Stimulated activated CD8-positive, alpha-beta memory T cell treated with anti-CD3 and anti-CD28 coated beads, Interleukin-12 subunit alpha, Interleukin-12 subunit beta, amount 100 ng/mL, for 4 hours (primary cell): ENCODE measurements around the gene MPND.
A peak's percentile ranks its signal among the peaks of the same experiment; 100 is the strongest.
"Not testable (repeated sequence)": the region's sequence is repeated elsewhere in the genome, so short reads cannot be mapped to it uniquely, and the experiment has no call there.

ENCODE experiments used
- DNase-seq: peaks from one replicate; pipeline ENCODE4 v3.0.0-alpha.2; 2020; ENCODE audit warnings: low read depth

The MPND gene

GRCh38 chr19:4347521-4347920 lies 4.2 kb downstream of the MPND start:
- no peak for DNase-seq

- DNase-seq: not testable (repeated sequence)
Measured at GRCh38 chr19:4349225-4349624, 5.9 kb downstream of the MPND start.

- DNase-seq: no peak
Measured at GRCh38 chr19:4350111-4350510, 6.7 kb downstream of the MPND start.

GRCh38 chr19:4350726-4351125 lies 7.4 kb downstream of the MPND start:
- no peak for DNase-seq

- DNase-seq: peak; percentile 27
Measured at GRCh38 chr19:4352701-4353121, 9.3 kb downstream of the MPND start.

- no peak for DNase-seq
Measured at GRCh38 chr19:4354282-4354681, 10.9 kb downstream of the MPND start.

GRCh38 chr19:4354897-4355296 lies 11.5 kb downstream of the MPND start:
- no peak for DNase-seq

- no peak for DNase-seq
Measured at GRCh38 chr19:4357095-4357797, 13.9 kb downstream of the MPND start.

- DNase-seq: no peak
Measured at GRCh38 chr19:4357921-4358326, 14.6 kb downstream of the MPND start.

- DNase-seq: no peak
Measured at GRCh38 chr19:4358709-4359626, 15.6 kb downstream of the MPND start.

GRCh38 chr19:4359627-4360000 lies 16.3 kb downstream of the MPND start:
- no peak for DNase-seq

- DNase-seq: no peak
Measured at GRCh38 chr19:4360081-4360569, 16.8 kb downstream of the MPND start.

GRCh38 chr19:4360641-4361151 lies 17.3 kb downstream of the MPND start:
- DNase-seq: no peak

- DNase-seq: no peak
Measured at GRCh38 chr19:4361152-4362046, 18.0 kb downstream of the MPND start.

GRCh38 chr19:4362101-4362828 lies 18.9 kb downstream of the MPND start:
- no peak for DNase-seq

GRCh38 chr19:4362831-4363545 lies 19.6 kb downstream of the MPND start:
- DNase-seq: no peak

GRCh38 chr19:4363571-4364304 lies 20.4 kb downstream of the MPND start:
- no peak for DNase-seq

- DNase-seq: no peak
Measured at GRCh38 chr19:4365341-4365740, 22.0 kb downstream of the MPND start.

- no peak for DNase-seq
Measured at GRCh38 chr19:4365791-4366665, 22.7 kb downstream of the MPND start.
